Spleen (tissue), 11 donors: Measurements from ENCODE around the gene SELENOM. TPM values are rescaled to one million over a fixed set of nuclear protein-coding genes. Genes with fewer than 3 reads are reported as not detected.

Source experiments
- DNase-seq: peaks from one replicate; pipeline ENCODE4 v3.0.0-alpha.2; 2020
- H3K27ac ChIP-seq, 8 donors: fragments of 200-600 bp; sonication (generic) in 7 of 8; 1 replicate in 4 of 8; 2 replicates in 4 of 8; pipeline versions ENCODE4 v1.5.0 to v1.8.0; 2016 to 2021; ENCODE audit warnings: inconsistent platforms in 4 of 8, mild to moderate bottlenecking in 4 of 8, moderate library complexity in 1 of 8
- H3K27me3 ChIP-seq, 7 donors: fragments of 200-600 bp; sonication (generic) in 6 of 7; replicated peaks in 1 of 7; 1 replicate in 4 of 7; 2 replicates in 3 of 7; pipeline versions ENCODE4 v1.5.0 to v1.8.0; 2016 to 2021; ENCODE audit warnings: inconsistent platforms in 3 of 7, mild to moderate bottlenecking in 1 of 7
- H3K36me3 ChIP-seq, 6 donors: fragments of 200-600 bp; sonication (generic) in 5 of 6; 1 replicate in 4 of 6; 2 replicates in 2 of 6; pipeline versions ENCODE4 v1.5.0 to v1.8.0; 2016 to 2021; ENCODE audit warnings: inconsistent platforms in 2 of 6
- H3K4me1 ChIP-seq, 6 donors: fragments of 200-600 bp; sonication (generic) in 5 of 6; 1 replicate in 3 of 6; 2 replicates in 3 of 6; pipeline versions ENCODE4 v1.5.0 to v1.8.0; 2016 to 2021; ENCODE audit warnings: inconsistent platforms in 3 of 6
- H3K4me3 ChIP-seq, 8 donors: fragments of 200-600 bp; sonication (generic) in 7 of 8; 1 replicate in 4 of 8; 2 replicates in 4 of 8; pipeline versions ENCODE4 v1.5.0 to v1.8.0; 2016 to 2021; ENCODE audit warnings: inconsistent platforms in 4 of 8, mild to moderate bottlenecking in 4 of 8, moderate library complexity in 2 of 8
- H3K9me3 ChIP-seq, 8 donors: fragments of 200-600 bp; sonication (generic) in 7 of 8; 1 replicate in 4 of 8; 2 replicates in 4 of 8; pipeline versions ENCODE4 v1.5.0 to v1.8.0; 2016 to 2021; ENCODE audit warnings: inconsistent platforms in 4 of 8
- POLR2A ChIP-seq, 3 donors: fragments of 450-650 bp; IDR thresholded peaks; one replicate each; pipeline ENCODE4 v1.5.1; 2017; ENCODE audit warnings: antibody characterized with exemption in 3 of 3, mild to moderate bottlenecking in 1 of 3
- POLR2AphosphoS5 ChIP-seq, 3 donors: sonication (generic); formaldehyde crosslinking; IDR thresholded peaks; one replicate each; pipeline ENCODE4 v1.5.1; 2017; ENCODE audit warnings: antibody characterized with exemption in 3 of 3
- WGBS, 5 donors: extraction: QIAGEN DNeasy Blood & Tissue Kit in 3 of 5; methylation state at CpG; one replicate each; pipeline versions ENCODE4 v1.1.5 to v1.1.7; 2013 to 2018; 5-methylcytosine and 5-hydroxymethylcytosine counted together
- intact Hi-C: fragments of 100-400 bp; cut with DNase I; formaldehyde crosslinking; loops from one replicate; pipeline ENCODE4 v1.15.0; 2023; ENCODE audit warnings: low total_unique reads
- polyA plus RNA-seq, 3 donors: library from polyadenylated mRNA; stranded (reverse); fragments of 200-250 nt; gene quantifications; one replicate each; pipeline ENCODE4 v1.2.1, GENCODE V29; 2013
- total RNA-seq, 7 donors: library from RNA; depleted of rRNA in 3 of 7; stranded (reverse); fragments of >200 nt in 3 of 7; fragmentation: NEBNext Ultra II Directional in 4 of 7; extraction: Animal tissue kit (Norgen Biotek cat#: 25700) in 4 of 7; gene quantifications; one replicate each; pipeline versions ENCODE4 v1.1.0 to v1.2.1, GENCODE V29; 2016 to 2021
- TF ChIP-seq, protein P1 (sequence below), 11 experiments: fragments of 200-600 bp in 7 of 11; fragments of 450-650 bp in 4 of 11; sonication (generic) in 4 of 11; IDR thresholded peaks in 8 of 11; conservative IDR thresholded peaks in 3 of 11; 1 replicate in 7 of 11; 2 replicates in 4 of 11; pipeline versions ENCODE4 v1.4.0 to v1.8.0; 2016 to 2021; ENCODE audit warnings: antibody characterized with exemption in 11 of 11, inconsistent platforms in 4 of 11, mild to moderate bottlenecking in 1 of 11
- donor health status: healthy with polysubstance abuse.
- donor health status: DM: no; HTN: no; CAD: no; lungs with moderate emphysema.
- donor health status: DM: no; HTN: no; CAD: no.
- donor health status: Bipolar disorder and iron deficiency.
- donor health status: healthy.
- donor health status: DM: no; HTN: no; CAD: no.
- donor health status: DM: yes; HTN: yes; CAD: no.

The SELENOM gene
- total and polyA plus RNA-seq, 10 donors = 47.0 to 151 (median 70.3) TPM

DNA sequence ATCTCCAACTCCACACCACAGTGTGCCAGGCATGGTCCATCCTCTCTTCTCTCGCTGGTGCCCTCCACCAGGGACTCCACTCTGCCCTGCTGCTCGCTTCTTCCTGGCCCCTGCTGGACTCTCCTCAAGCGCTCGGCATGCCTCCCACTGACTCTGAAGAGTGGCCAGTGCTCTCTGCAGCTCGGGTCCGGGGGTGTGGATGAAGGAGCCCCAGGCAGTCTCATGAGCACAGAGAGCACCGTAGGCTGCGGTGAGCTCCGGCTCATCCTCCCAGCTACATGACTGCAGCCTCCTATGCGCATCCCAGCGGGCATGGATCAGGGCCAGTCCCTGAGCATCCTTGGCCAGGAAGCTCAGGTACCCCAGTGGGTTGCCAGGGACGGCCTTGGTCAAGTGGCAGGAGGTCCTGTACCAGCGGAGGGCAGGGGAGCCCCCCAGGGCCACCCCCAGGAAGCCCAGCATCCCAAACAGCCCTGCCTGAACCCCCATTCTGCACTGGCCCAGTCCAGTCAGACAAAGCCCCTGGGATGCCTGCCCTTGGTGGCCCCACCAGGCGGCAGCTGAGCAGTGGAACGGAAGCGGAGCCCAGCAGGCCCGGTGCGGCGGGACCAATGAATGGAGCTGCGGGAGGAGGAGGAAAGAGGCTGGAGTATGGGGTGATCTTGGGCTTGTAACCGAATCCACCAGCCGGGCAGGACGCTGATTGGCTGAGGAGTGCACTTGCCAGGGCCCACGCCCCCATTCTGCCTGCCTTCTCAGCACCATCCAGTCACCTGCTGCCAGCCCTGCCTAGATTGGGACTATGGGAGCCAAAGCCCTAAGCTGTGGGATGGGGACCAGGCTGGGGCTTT lies 32.7 kb upstream of the SELENOM start, which contains the start of gene PLA2G3:
PLA2G3 (minus strand) TSS at position 643 of the 851 bp plus-strand sequence; CDS start at position 489, 154 bp downstream.
- peaks cover 0 to 31% (median 0%) of the 10 kb centered on the region in 7 donors for H3K27me3 ChIP-seq
- H3K4me3 ChIP-seq = no peak within 1 kb of the TSS
- peaks cover 0 to 5% (median 0%) of the 10 kb centered on the region in 8 donors for H3K9me3 ChIP-seq
- H3K4me1 ChIP-seq = no peaks in the 10 kb centered on the region
- no peak within 1 kb of the TSS for H3K27ac ChIP-seq
- DNase-seq = no peak
- intact Hi-C loops = no loop called here
- 45 to 55% (median 49%) methylated on average over 15 to 24 of the region's 24 CpGs for WGBS, 5 donors
- TF ChIP-seq, protein P1, sequence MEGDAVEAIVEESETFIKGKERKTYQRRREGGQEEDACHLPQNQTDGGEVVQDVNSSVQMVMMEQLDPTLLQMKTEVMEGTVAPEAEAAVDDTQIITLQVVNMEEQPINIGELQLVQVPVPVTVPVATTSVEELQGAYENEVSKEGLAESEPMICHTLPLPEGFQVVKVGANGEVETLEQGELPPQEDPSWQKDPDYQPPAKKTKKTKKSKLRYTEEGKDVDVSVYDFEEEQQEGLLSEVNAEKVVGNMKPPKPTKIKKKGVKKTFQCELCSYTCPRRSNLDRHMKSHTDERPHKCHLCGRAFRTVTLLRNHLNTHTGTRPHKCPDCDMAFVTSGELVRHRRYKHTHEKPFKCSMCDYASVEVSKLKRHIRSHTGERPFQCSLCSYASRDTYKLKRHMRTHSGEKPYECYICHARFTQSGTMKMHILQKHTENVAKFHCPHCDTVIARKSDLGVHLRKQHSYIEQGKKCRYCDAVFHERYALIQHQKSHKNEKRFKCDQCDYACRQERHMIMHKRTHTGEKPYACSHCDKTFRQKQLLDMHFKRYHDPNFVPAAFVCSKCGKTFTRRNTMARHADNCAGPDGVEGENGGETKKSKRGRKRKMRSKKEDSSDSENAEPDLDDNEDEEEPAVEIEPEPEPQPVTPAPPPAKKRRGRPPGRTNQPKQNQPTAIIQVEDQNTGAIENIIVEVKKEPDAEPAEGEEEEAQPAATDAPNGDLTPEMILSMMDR (IDR thresholded peaks at IDR 0.05 in 8 of 11, conservative IDR thresholded peaks at IDR 0.05 in 3 of 11) = no peak
- TF ChIP-seq POLR2A (IDR thresholded peaks at IDR 0.05) (no peak), POLR2AphosphoS5 (IDR thresholded peaks at IDR 0.05) (no peak)
- no peaks in the 10 kb centered on the region for H3K36me3 ChIP-seq

DNA sequence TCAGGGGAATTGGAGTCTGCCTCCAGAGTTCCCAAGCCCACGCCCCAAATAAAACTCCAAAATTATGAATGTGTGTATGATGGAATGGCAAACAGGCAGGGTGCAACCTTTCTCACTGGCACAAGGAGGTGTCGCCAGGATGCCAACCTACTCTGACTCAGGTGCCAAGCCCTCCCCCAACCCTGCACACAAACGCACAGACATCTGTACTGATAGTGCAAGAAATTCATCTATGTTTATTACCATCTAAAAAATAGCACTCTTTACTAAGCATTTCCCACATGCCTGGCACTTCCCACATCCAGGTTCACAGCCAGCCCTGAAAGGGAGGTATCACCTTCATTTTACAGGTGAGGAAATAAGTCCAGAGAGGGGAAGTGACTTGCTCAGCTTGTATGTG lies 31.7 kb upstream of the SELENOM start:
- intact Hi-C loops = no loop called here
- WGBS, 5 donors = 78 to 93% (median 82%) methylated on average over 3 of the region's 3 CpGs
- Histone ChIP-seq H3K36me3 (no peaks in the 10 kb centered on the region), H3K9me3 (no peaks in the 10 kb centered on the region), H3K4me3 (no peak overlapping the region), H3K27me3 (peaks cover 0 to 31% (median 0%) of the 10 kb centered on the region in 7 donors), H3K4me1 (no peaks in the 10 kb centered on the region), H3K27ac (no peak overlapping the region)
- TF ChIP-seq POLR2A (IDR thresholded peaks at IDR 0.05) = no peak
- TF ChIP-seq, protein P1 (IDR thresholded peaks at IDR 0.05 in 8 of 11, conservative IDR thresholded peaks at IDR 0.05 in 3 of 11) = no peak
- no peak for DNase-seq

DNA sequence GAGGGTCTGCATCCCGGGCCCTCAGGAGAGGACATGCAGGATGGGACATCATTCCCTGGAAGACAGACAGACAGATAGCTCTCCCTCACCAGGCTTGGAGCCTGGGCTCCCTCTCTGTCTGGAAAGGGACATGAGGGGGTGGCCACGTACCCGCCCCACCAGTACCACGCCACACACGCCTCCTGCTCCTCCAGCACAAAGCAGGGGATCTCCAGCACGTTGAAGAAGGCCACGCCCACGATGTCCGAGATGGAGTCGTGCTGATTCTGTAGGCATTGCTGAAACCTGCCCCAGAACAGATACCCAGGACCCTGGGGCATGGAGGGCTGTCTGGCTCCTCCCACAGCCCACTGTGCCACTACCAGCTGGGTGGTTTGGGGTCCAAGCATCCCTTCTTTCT lies 30.8 kb upstream of the SELENOM start:
- Histone ChIP-seq H3K9me3 (no peaks in the 10 kb centered on the region), H3K27me3 (peaks cover 0 to 31% (median 0%) of the 10 kb centered on the region in 7 donors), H3K4me3 (no peak overlapping the region), H3K4me1 (no peaks in the 10 kb centered on the region), H3K36me3 (no peaks in the 10 kb centered on the region), H3K27ac (no peak overlapping the region)
- 74 to 91% (median 81%) methylated on average over 10 of the region's 10 CpGs for WGBS, 5 donors
- no peak for DNase-seq
- TF ChIP-seq POLR2A (IDR thresholded peaks at IDR 0.05) (no peak), POLR2AphosphoS5 (IDR thresholded peaks at IDR 0.05) (no peak)
- TF ChIP-seq, protein P1 (IDR thresholded peaks at IDR 0.05 in 8 of 11, conservative IDR thresholded peaks at IDR 0.05 in 3 of 11) = no peak
- intact Hi-C loops = no loop called here

DNA sequence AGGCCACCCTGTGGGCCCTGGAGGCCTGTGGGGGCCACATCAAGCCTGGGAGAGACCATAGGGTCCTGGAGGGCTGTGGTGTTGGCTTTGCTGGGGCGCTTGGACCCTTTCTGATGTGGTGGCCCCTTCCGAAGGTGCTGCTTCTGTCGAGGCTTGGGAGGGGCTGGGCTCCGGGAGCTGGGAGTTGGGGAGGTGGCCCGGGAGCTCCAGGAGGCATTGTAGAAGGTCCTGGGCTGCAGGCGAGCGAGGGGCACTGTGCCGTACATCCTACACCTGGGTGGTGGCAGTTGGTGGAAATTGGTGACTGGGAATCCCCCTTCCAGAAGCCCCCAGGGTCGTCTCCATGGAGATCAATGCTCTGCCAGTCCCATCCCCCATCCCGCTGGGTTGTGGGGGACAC lies 30.4 kb upstream of the SELENOM start:
- no peak for DNase-seq
- H3K36me3 ChIP-seq = no peaks in the 10 kb centered on the region
- H3K4me1 ChIP-seq = no peaks in the 10 kb centered on the region
- no peak overlapping the region for H3K27ac ChIP-seq
- intact Hi-C loops = no loop called here
- 63 to 85% (median 75%) methylated on average over 7 to 10 of the region's 10 CpGs for WGBS, 5 donors
- H3K9me3 ChIP-seq = no peaks in the 10 kb centered on the region
- peaks cover 0 to 31% (median 0%) of the 10 kb centered on the region in 7 donors for H3K27me3 ChIP-seq
- H3K4me3 ChIP-seq = no peak overlapping the region
- TF ChIP-seq POLR2AphosphoS5 (IDR thresholded peaks at IDR 0.05) (no peak), POLR2A (IDR thresholded peaks at IDR 0.05) (no peak)
- TF ChIP-seq, protein P1 (IDR thresholded peaks at IDR 0.05 in 8 of 11, conservative IDR thresholded peaks at IDR 0.05 in 3 of 11) = no peak
